Measurements from ENCODE around the gene TMEM255B. TPM values are rescaled to one million over a fixed set of nuclear protein-coding genes. Genes with fewer than 3 reads are reported as not detected.

Gene TMEM255B
- total RNA-seq, 1 experiment from 2014 or later, result 4.7 TPM

DNA sequence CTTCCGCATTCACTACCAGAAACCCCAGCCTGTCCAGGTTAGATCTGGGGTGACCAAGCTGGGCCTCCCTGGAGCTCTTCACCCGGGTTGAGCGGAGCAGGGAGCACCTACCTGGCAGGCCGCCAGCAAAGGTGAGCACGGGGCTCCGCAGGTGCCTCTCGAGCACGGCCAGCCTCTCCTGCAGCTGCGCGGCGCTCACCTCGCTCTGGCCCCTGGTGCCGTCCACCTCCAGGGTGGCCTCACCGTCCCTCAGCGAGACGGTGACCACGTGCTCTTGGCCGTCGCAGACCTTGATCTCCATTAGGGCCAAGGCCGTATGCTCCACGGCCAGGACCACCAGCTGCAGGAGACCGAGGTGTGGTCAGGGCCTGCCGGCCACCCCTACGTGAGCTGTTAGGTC lies 62.8 kb downstream of the TMEM255B start:
- no peak for ATAC-seq
- H3K27me3 Mint-ChIP-seq (ENCODE audit: low read depth), result no peaks in the 10 kb centered on the region; the same call in 1 of the 2 replicates
- DNase-seq (ENCODE audit: low spot score), result no peak
- H3K27ac Mint-ChIP-seq, result no peak overlapping the region
- H3K4me3 Mint-ChIP-seq, result no peak overlapping the region
- no peak for TF ChIP-seq GABPB1 (CRISPR knock-in tag; IDR thresholded peaks at IDR 0.05)
- TF ChIP-seq NR1H2 (CRISPR knock-in tag; IDR thresholded peaks at IDR 0.05), result no peak
- no peak for TF ChIP-seq CBFB (CRISPR knock-in tag; IDR thresholded peaks at IDR 0.05; ENCODE audit: low read depth)
- no peak for TF ChIP-seq SP1 (CRISPR knock-in tag; conservative IDR thresholded peaks at IDR 0.05)
- ChIA-PET POLR2A (no interaction called here), CTCF (interaction anchor here (1.0 kb wide), 1 partner anchor 97 kb away, joined by 3 read pairs; no protein-coding TSS in a partner anchor)
- peaks cover 7% of the 10 kb centered on the region for H3K36me3 Mint-ChIP-seq
- peaks cover 5% of the 10 kb centered on the region for H3K4me1 Mint-ChIP-seq
- no peaks in the 10 kb centered on the region for H3K9me3 Mint-ChIP-seq

DNA sequence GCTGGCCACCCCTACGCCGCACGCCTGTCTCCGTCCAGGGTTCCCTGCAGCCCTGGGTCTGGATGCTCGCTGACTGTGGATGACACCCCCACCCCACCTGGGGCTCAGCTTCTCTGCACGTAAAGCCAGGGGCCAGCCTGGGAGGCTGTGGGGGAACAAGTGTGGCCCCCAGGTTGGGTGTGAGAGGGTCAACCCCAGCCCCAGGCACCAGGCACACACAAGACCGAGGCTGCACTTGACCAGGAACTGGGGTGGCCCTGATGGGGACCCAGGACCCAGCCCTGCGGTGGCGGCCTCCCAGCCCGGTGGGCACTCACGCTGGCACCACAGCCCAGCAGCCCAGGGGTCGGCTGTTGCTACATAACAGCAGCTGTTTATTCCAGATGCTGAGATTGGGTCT lies 63.2 kb downstream of the TMEM255B start:
- Mint-ChIP-seq H3K36me3 (peaks cover 11% of the 10 kb centered on the region), H3K4me3 (no peak overlapping the region), H3K27ac (no peak overlapping the region), H3K4me1 (peaks cover 3% of the 10 kb centered on the region), H3K27me3 (ENCODE audit: low read depth) (no peaks in the 10 kb centered on the region; the same call in 1 of the 2 replicates), H3K9me3 (no peaks in the 10 kb centered on the region)
- ChIA-PET CTCF (interaction anchor here (1.0 kb wide), 1 partner anchor 98 kb away, joined by 3 read pairs; no protein-coding TSS in a partner anchor), POLR2A (no interaction called here)
- ATAC-seq, result no peak
- DNase-seq (ENCODE audit: low spot score), result no peak
- no peak for TF ChIP-seq ZNF423 (CRISPR knock-in tag; IDR thresholded peaks at IDR 0.05)
- TF ChIP-seq, protein P1, sequence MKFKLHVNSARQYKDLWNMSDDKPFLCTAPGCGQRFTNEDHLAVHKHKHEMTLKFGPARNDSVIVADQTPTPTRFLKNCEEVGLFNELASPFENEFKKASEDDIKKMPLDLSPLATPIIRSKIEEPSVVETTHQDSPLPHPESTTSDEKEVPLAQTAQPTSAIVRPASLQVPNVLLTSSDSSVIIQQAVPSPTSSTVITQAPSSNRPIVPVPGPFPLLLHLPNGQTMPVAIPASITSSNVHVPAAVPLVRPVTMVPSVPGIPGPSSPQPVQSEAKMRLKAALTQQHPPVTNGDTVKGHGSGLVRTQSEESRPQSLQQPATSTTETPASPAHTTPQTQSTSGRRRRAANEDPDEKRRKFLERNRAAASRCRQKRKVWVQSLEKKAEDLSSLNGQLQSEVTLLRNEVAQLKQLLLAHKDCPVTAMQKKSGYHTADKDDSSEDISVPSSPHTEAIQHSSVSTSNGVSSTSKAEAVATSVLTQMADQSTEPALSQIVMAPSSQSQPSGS (CRISPR knock-in tag; IDR thresholded peaks at IDR 0.05; ENCODE audit: borderline replicate concordance, low read depth), result no peak
- TF ChIP-seq GABPB1 (CRISPR knock-in tag; IDR thresholded peaks at IDR 0.05), result no peak
- no peak for TF ChIP-seq MYBL2 (CRISPR knock-in tag; IDR thresholded peaks at IDR 0.05)
- TF ChIP-seq, protein P2, sequence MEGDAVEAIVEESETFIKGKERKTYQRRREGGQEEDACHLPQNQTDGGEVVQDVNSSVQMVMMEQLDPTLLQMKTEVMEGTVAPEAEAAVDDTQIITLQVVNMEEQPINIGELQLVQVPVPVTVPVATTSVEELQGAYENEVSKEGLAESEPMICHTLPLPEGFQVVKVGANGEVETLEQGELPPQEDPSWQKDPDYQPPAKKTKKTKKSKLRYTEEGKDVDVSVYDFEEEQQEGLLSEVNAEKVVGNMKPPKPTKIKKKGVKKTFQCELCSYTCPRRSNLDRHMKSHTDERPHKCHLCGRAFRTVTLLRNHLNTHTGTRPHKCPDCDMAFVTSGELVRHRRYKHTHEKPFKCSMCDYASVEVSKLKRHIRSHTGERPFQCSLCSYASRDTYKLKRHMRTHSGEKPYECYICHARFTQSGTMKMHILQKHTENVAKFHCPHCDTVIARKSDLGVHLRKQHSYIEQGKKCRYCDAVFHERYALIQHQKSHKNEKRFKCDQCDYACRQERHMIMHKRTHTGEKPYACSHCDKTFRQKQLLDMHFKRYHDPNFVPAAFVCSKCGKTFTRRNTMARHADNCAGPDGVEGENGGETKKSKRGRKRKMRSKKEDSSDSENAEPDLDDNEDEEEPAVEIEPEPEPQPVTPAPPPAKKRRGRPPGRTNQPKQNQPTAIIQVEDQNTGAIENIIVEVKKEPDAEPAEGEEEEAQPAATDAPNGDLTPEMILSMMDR (IDR thresholded peaks at IDR 0.05), result no peak
- TF ChIP-seq ZNF219 (CRISPR knock-in tag; IDR thresholded peaks at IDR 0.05; ENCODE audit: borderline replicate concordance), result no peak
- no peak for TF ChIP-seq IRF2 (CRISPR knock-in tag; IDR thresholded peaks at IDR 0.05; ENCODE audit: borderline replicate concordance, low read depth)
- no peak for TF ChIP-seq TCF7 (CRISPR knock-in tag; IDR thresholded peaks at IDR 0.05; ENCODE audit: low read depth)
- TF ChIP-seq, protein P3, sequence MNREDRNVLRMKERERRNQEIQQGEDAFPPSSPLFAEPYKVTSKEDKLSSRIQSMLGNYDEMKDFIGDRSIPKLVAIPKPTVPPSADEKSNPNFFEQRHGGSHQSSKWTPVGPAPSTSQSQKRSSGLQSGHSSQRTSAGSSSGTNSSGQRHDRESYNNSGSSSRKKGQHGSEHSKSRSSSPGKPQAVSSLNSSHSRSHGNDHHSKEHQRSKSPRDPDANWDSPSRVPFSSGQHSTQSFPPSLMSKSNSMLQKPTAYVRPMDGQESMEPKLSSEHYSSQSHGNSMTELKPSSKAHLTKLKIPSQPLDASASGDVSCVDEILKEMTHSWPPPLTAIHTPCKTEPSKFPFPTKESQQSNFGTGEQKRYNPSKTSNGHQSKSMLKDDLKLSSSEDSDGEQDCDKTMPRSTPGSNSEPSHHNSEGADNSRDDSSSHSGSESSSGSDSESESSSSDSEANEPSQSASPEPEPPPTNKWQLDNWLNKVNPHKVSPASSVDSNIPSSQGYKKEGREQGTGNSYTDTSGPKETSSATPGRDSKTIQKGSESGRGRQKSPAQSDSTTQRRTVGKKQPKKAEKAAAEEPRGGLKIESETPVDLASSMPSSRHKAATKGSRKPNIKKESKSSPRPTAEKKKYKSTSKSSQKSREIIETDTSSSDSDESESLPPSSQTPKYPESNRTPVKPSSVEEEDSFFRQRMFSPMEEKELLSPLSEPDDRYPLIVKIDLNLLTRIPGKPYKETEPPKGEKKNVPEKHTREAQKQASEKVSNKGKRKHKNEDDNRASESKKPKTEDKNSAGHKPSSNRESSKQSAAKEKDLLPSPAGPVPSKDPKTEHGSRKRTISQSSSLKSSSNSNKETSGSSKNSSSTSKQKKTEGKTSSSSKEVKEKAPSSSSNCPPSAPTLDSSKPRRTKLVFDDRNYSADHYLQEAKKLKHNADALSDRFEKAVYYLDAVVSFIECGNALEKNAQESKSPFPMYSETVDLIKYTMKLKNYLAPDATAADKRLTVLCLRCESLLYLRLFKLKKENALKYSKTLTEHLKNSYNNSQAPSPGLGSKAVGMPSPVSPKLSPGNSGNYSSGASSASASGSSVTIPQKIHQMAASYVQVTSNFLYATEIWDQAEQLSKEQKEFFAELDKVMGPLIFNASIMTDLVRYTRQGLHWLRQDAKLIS (CRISPR knock-in tag; IDR thresholded peaks at IDR 0.05; ENCODE audit: borderline replicate concordance), result no peak
- no peak for TF ChIP-seq ESRRA (CRISPR knock-in tag; IDR thresholded peaks at IDR 0.05; ENCODE audit: borderline replicate concordance)
- no peak for TF ChIP-seq PRRX2 (CRISPR knock-in tag; IDR thresholded peaks at IDR 0.05)
- TF ChIP-seq, protein P4, sequence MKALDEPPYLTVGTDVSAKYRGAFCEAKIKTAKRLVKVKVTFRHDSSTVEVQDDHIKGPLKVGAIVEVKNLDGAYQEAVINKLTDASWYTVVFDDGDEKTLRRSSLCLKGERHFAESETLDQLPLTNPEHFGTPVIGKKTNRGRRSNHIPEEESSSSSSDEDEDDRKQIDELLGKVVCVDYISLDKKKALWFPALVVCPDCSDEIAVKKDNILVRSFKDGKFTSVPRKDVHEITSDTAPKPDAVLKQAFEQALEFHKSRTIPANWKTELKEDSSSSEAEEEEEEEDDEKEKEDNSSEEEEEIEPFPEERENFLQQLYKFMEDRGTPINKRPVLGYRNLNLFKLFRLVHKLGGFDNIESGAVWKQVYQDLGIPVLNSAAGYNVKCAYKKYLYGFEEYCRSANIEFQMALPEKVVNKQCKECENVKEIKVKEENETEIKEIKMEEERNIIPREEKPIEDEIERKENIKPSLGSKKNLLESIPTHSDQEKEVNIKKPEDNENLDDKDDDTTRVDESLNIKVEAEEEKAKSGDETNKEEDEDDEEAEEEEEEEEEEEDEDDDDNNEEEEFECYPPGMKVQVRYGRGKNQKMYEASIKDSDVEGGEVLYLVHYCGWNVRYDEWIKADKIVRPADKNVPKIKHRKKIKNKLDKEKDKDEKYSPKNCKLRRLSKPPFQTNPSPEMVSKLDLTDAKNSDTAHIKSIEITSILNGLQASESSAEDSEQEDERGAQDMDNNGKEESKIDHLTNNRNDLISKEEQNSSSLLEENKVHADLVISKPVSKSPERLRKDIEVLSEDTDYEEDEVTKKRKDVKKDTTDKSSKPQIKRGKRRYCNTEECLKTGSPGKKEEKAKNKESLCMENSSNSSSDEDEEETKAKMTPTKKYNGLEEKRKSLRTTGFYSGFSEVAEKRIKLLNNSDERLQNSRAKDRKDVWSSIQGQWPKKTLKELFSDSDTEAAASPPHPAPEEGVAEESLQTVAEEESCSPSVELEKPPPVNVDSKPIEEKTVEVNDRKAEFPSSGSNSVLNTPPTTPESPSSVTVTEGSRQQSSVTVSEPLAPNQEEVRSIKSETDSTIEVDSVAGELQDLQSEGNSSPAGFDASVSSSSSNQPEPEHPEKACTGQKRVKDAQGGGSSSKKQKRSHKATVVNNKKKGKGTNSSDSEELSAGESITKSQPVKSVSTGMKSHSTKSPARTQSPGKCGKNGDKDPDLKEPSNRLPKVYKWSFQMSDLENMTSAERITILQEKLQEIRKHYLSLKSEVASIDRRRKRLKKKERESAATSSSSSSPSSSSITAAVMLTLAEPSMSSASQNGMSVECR (CRISPR knock-in tag; IDR thresholded peaks at IDR 0.05; ENCODE audit: borderline replicate concordance), result no peak
- TF ChIP-seq RELA (CRISPR knock-in tag; IDR thresholded peaks at IDR 0.05; ENCODE audit: borderline replicate concordance), result no peak
- TF ChIP-seq, protein P5, sequence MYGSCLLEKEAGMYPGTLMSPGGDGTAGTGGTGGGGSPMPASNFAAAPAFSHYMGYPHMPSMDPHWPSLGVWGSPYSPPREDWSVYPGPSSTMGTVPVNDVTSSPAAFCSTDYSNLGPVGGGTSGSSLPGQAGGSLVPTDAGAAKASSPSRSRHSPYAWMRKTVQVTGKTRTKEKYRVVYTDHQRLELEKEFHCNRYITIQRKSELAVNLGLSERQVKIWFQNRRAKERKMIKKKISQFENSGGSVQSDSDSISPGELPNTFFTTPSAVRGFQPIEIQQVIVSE (CRISPR knock-in tag; IDR thresholded peaks at IDR 0.05; ENCODE audit: borderline replicate concordance), result no peak
- TF ChIP-seq, protein P6, sequence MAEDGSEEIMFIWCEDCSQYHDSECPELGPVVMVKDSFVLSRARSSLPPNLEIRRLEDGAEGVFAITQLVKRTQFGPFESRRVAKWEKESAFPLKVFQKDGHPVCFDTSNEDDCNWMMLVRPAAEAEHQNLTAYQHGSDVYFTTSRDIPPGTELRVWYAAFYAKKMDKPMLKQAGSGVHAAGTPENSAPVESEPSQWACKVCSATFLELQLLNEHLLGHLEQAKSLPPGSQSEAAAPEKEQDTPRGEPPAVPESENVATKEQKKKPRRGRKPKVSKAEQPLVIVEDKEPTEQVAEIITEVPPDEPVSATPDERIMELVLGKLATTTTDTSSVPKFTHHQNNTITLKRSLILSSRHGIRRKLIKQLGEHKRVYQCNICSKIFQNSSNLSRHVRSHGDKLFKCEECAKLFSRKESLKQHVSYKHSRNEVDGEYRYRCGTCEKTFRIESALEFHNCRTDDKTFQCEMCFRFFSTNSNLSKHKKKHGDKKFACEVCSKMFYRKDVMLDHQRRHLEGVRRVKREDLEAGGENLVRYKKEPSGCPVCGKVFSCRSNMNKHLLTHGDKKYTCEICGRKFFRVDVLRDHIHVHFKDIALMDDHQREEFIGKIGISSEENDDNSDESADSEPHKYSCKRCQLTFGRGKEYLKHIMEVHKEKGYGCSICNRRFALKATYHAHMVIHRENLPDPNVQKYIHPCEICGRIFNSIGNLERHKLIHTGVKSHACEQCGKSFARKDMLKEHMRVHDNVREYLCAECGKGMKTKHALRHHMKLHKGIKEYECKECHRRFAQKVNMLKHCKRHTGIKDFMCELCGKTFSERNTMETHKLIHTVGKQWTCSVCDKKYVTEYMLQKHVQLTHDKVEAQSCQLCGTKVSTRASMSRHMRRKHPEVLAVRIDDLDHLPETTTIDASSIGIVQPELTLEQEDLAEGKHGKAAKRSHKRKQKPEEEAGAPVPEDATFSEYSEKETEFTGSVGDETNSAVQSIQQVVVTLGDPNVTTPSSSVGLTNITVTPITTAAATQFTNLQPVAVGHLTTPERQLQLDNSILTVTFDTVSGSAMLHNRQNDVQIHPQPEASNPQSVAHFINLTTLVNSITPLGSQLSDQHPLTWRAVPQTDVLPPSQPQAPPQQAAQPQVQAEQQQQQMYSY (CRISPR knock-in tag; IDR thresholded peaks at IDR 0.05), result no peak
